PC-9 (cell line): ENCODE data around the gene CNPY3. TPM values are rescaled to one million over a fixed set of nuclear protein-coding genes. Genes with fewer than 3 reads are reported as not detected.

Experiments
- BruUV-seq: library from RNA; stranded (reverse); fragments of 400-500 nt; replicated peaks from 2 replicates; lab custom pipeline; 2021; lab: Mats Ljungman, UMichigan
- CTCF ChIA-PET: fragments of 300-600 bp; sonication (Branson Sonifier 250); formaldehyde crosslinking; loops from one replicate; lab custom pipeline; 2022; ENCODE audit warnings: antibody characterized with exemption; lab: Charles Lee
- POLR2A ChIA-PET: fragments of 300-600 bp; sonication (Branson Sonifier 250); formaldehyde crosslinking; loops from one replicate; lab custom pipeline; 2022; ENCODE audit warnings: antibody characterized with exemption; ENCODE audit not compliant: unreplicated experiment; lab: Charles Lee
- DNase-seq, 2 experiments: peaks; one replicate each; pipeline versions ENCODE4 v3.0.0 to v3.0.0-alpha.2; 2015 to 2022; ENCODE audit warnings: mixed read lengths in 1 of 2
- H2AFZ ChIP-seq: fragments of 200-600 bp; sonication (generic); 2 replicates; pipeline ENCODE4 v1.8.1; 2017; ENCODE audit warnings: antibody characterized with exemption
- H3F3A ChIP-seq: fragments of 200-600 bp; sonication (generic); 2 replicates; pipeline ENCODE4 v1.8.1; 2017; ENCODE audit warnings: antibody characterized with exemption, mild to moderate bottlenecking, low read depth; ENCODE audit not compliant: insufficient read depth
- H3K27ac ChIP-seq: fragments of 200-600 bp; sonication (generic); 2 replicates; pipeline ENCODE4 v1.6.1; 2016; ENCODE audit warnings: mixed run types
- H3K27me3 ChIP-seq: fragments of 200-600 bp; sonication (generic); 2 replicates; pipeline ENCODE4 v1.6.1; 2016; ENCODE audit warnings: low read depth, mixed run types; ENCODE audit not compliant: insufficient read depth
- H3K36me3 ChIP-seq: fragments of 200-600 bp; sonication (generic); 2 replicates; pipeline ENCODE4 v1.6.1; 2016; ENCODE audit warnings: low read depth, mixed run types
- H3K4me1 ChIP-seq: fragments of 200-600 bp; sonication (generic); replicated peaks from 2 replicates; pipeline ENCODE4 v1.6.1; 2016; ENCODE audit warnings: mixed run types; ENCODE audit not compliant: insufficient read depth
- H3K4me2 ChIP-seq: fragments of 200-600 bp; sonication (generic); 2 replicates; pipeline ENCODE4 v1.6.1; 2017; ENCODE audit warnings: mixed run types
- H3K4me3 ChIP-seq: fragments of 200-600 bp; sonication (generic); 2 replicates; pipeline ENCODE4 v1.6.1; 2016; ENCODE audit warnings: mixed run types
- H3K79me2 ChIP-seq: fragments of 200-600 bp; sonication (generic); 2 replicates; pipeline ENCODE4 v1.6.1; 2017; ENCODE audit warnings: low read depth, mixed run types
- H3K9me2 ChIP-seq: fragments of 200-600 bp; sonication (generic); 2 replicates; pipeline ENCODE4 v1.8.1; 2017; ENCODE audit warnings: mild to moderate bottlenecking; ENCODE audit not compliant: insufficient read depth
- H3K9me3 ChIP-seq: fragments of 200-600 bp; sonication (generic); 2 replicates; pipeline ENCODE4 v1.8.1; 2016; ENCODE audit warnings: low read depth; ENCODE audit not compliant: insufficient read depth
- H4K20me1 ChIP-seq: fragments of 200-600 bp; sonication (generic); 2 replicates; pipeline ENCODE4 v1.8.1; 2017; ENCODE audit not compliant: insufficient read depth
- CTCF ChIP-seq: fragments of 200-600 bp; sonication (generic); conservative IDR thresholded peaks from 2 replicates; pipeline ENCODE4 v1.6.1; 2017; ENCODE audit warnings: mixed run types, antibody characterized with exemption, mild to moderate bottlenecking, moderate library complexity
- EZH2 ChIP-seq: fragments of 200-600 bp; sonication (generic); IDR thresholded peaks from 2 replicates; pipeline ENCODE4 v1.8.0; 2017; ENCODE audit warnings: antibody characterized with exemption, low read depth
- intact Hi-C: fragments of 100-400 bp; cut with micrococcal nuclease; formaldehyde crosslinking; loops from one replicate; pipeline ENCODE4 v1.10.0; 2022; ENCODE audit not compliant: unreplicated experiment
- total RNA-seq: library from RNA; stranded (reverse); gene quantifications from 2 replicates; pipeline ENCODE4 v1.2.3, GENCODE V29; 2021

Gene CNPY3
- total RNA-seq, 1 experiment from 2014 or later = 47.7 TPM

GRCh38 chr6:42938428-42938796 is 9.1 kb downstream of the CNPY3 start:
- no peak overlapping the region for H3K4me2 ChIP-seq
- no peak overlapping the region for H2AFZ ChIP-seq
- H3K79me2 ChIP-seq = peaks cover under 1% of the 10 kb centered on the region; the same call in 1 of the 2 replicates
- H3F3A ChIP-seq = peaks cover 4% of the 10 kb centered on the region; the same call in 1 of the 2 replicates
- intact Hi-C loops = no loop called here
- no TSS peak for BruUV-seq
- no peak for DNase-seq
- CTCF ChIA-PET = no interaction called here
- no peaks in the 10 kb centered on the region for H3K9me3 ChIP-seq
- H4K20me1 ChIP-seq = no peaks in the 10 kb centered on the region; the same call in 1 of the 2 replicates
- H3K9me2 ChIP-seq = no peaks in the 10 kb centered on the region
- no peak overlapping the region for H3K4me3 ChIP-seq
- POLR2A ChIA-PET = interaction anchor here (0.6 kb wide), 1 partner anchor 10 kb away, joined by 4 read pairs; no protein-coding TSS in a partner anchor
- H3K27ac ChIP-seq = no peak overlapping the region
- no peaks in the 10 kb centered on the region for H3K27me3 ChIP-seq
- peaks cover 11% of the 10 kb centered on the region; the same call in 1 of the 2 replicates for H3K36me3 ChIP-seq
- no peaks in the 10 kb centered on the region for H3K4me1 ChIP-seq
- TF ChIP-seq CTCF = no peak
- no peak for TF ChIP-seq EZH2

GRCh38 chr6:42938987-42939809 is 9.9 kb downstream of the CNPY3 start:
- H4K20me1 ChIP-seq = no peaks in the 10 kb centered on the region; the same call in 1 of the 2 replicates
- H3K27me3 ChIP-seq = no peaks in the 10 kb centered on the region
- H3K36me3 ChIP-seq = peaks cover 11% of the 10 kb centered on the region; the same call in 1 of the 2 replicates
- no TSS peak for BruUV-seq
- intact Hi-C loops = no loop called here
- H3K4me3 ChIP-seq = no peak overlapping the region
- no peak overlapping the region for H2AFZ ChIP-seq
- no peak for DNase-seq
- no peaks in the 10 kb centered on the region for H3K9me2 ChIP-seq
- no peak overlapping the region for H3K27ac ChIP-seq
- no peaks in the 10 kb centered on the region for H3K79me2 ChIP-seq
- H3K9me3 ChIP-seq = no peaks in the 10 kb centered on the region
- no peaks in the 10 kb centered on the region for H3K4me1 ChIP-seq
- ChIA-PET CTCF (no interaction called here), POLR2A (interaction anchor here (0.6 kb wide), 1 partner anchor 9 kb away, joined by 4 read pairs; no protein-coding TSS in a partner anchor)
- no peak for TF ChIP-seq EZH2
- TF ChIP-seq CTCF = no peak
- peaks cover 4% of the 10 kb centered on the region; the same call in 1 of the 2 replicates for H3F3A ChIP-seq
- H3K4me2 ChIP-seq = no peak overlapping the region

- H3K79me2 ChIP-seq = no peaks in the 10 kb centered on the region
- no peak overlapping the region for H2AFZ ChIP-seq
- H3K36me3 ChIP-seq = peaks cover 11% of the 10 kb centered on the region; the same call in 1 of the 2 replicates
- no peak overlapping the region for H3K4me2 ChIP-seq
- no peaks in the 10 kb centered on the region for H3K4me1 ChIP-seq
- intact Hi-C loops = no loop called here
- H3K27ac ChIP-seq = no peak overlapping the region
- no peak overlapping the region for H3K4me3 ChIP-seq
- POLR2A ChIA-PET = no interaction called here
- no peak for TF ChIP-seq CTCF
- TF ChIP-seq EZH2 = no peak
- no peaks in the 10 kb centered on the region for H4K20me1 ChIP-seq
- no peaks in the 10 kb centered on the region for H3K9me3 ChIP-seq
- CTCF ChIA-PET = no interaction called here
- no peaks in the 10 kb centered on the region for H3K9me2 ChIP-seq
- peaks cover 4% of the 10 kb centered on the region; the same call in 1 of the 2 replicates for H3F3A ChIP-seq
- H3K27me3 ChIP-seq = no peaks in the 10 kb centered on the region
- DNase-seq = no peak
- no TSS peak for BruUV-seq
Measured at GRCh38 chr6:42939810-42940167, 10.5 kb downstream of the CNPY3 start.
